SK-N-SH (cell line): ENCODE measurements around the gene PSMC3IP. TPM values are rescaled to one million over a fixed set of nuclear protein-coding genes. Genes with fewer than 3 reads are reported as not detected.
A peak's percentile ranks its signal among the peaks of the same experiment; 100 is the strongest.

Experiments
- CTCF ChIA-PET: fragments of 300-600, 350-600 bp; formaldehyde crosslinking; extraction: SDS; loops from one replicate; lab custom pipeline; 2021; lab: Yijun Ruan, JAX
- POLR2A ChIA-PET: fragments of 350-600 bp; sonication (Branson Sonifier 250); formaldehyde crosslinking; extraction: SDS; loops from one replicate; lab custom pipeline; 2020; ENCODE audit warnings: antibody characterized with exemption, inconsistent platforms; lab: Yijun Ruan, JAX
- DNase-seq: peaks from one replicate; pipeline ENCODE4 v3.0.0; 2012
- H2AFZ ChIP-seq: fragments of 200-600 bp; sonication (generic); 2 replicates; pipeline ENCODE4 v1.8.1; 2016; ENCODE audit warnings: antibody characterized with exemption, mild to moderate bottlenecking, low read depth
- H3F3A ChIP-seq: fragments of 200-600 bp; sonication (generic); replicated peaks from 2 replicates; pipeline ENCODE3; 2016; ENCODE audit warnings: antibody characterized with exemption, mild to moderate bottlenecking; ENCODE audit not compliant: insufficient read depth
- H3K27ac ChIP-seq, 2 experiments: fragments of 200-500 bp in 1 of 2; fragments of 200-600 bp in 1 of 2; sonication (Bioruptor generic) in 1 of 2; sonication (generic), shearing (Covaris generic) in 1 of 2; 2 replicates each; pipeline versions ENCODE4 v1.5.1 to v1.6.1; 2014 to 2016; ENCODE audit warnings: low read depth in 2 of 2, inconsistent platforms in 1 of 2, low read length in 1 of 2, mild to moderate bottlenecking in 1 of 2, mixed read lengths in 1 of 2
- H3K27me3 ChIP-seq: fragments of 200-600 bp; sonication (generic), shearing (Covaris generic); 2 replicates; pipeline ENCODE4 v1.6.1; 2016; ENCODE audit warnings: mixed run types; ENCODE audit not compliant: insufficient read depth
- H3K36me3 ChIP-seq, 2 experiments: fragments of 200-500 bp in 1 of 2; fragments of 200-600 bp in 1 of 2; sonication (Bioruptor generic) in 1 of 2; sonication (generic) in 1 of 2; replicated peaks in 1 of 2; 2 replicates each; pipeline versions ENCODE3 to v1.5.1; 2014 to 2016; ENCODE audit warnings: low read length in 1 of 2, mild to moderate bottlenecking in 1 of 2; ENCODE audit not compliant: insufficient read depth in 2 of 2, control insufficient read depth in 1 of 2
- H3K4me1 ChIP-seq, 2 experiments: fragments of 200-500 bp in 1 of 2; fragments of 200-600 bp in 1 of 2; sonication (Bioruptor generic) in 1 of 2; sonication (generic), shearing (Covaris generic) in 1 of 2; 2 replicates each; pipeline versions ENCODE4 v1.5.1 to v1.6.1; 2014 to 2016; ENCODE audit warnings: low read depth in 1 of 2, low read length in 1 of 2, mixed run types in 1 of 2; ENCODE audit not compliant: insufficient read depth in 2 of 2, control insufficient read depth in 1 of 2
- H3K4me2 ChIP-seq: fragments of 200-600 bp; sonication (generic), shearing (Covaris generic); 2 replicates; pipeline ENCODE4 v1.6.1; 2017; ENCODE audit warnings: mixed run types
- H3K4me3 ChIP-seq, 2 experiments: fragments of 200-500 bp in 1 of 2; fragments of 200-600 bp in 1 of 2; sonication (Bioruptor generic) in 1 of 2; sonication (generic), shearing (Covaris generic) in 1 of 2; 2 replicates each; pipeline versions ENCODE4 v1.5.1 to v1.8.1; 2014 to 2016; ENCODE audit warnings: low read depth in 2 of 2, inconsistent platforms in 1 of 2, low read length in 1 of 2, mild to moderate bottlenecking in 1 of 2, mixed read lengths in 1 of 2, moderate library complexity in 1 of 2
- H3K79me2 ChIP-seq: fragments of 200-600 bp; sonication (generic); 2 replicates; pipeline ENCODE4 v1.8.1; 2017; ENCODE audit warnings: mild to moderate bottlenecking; ENCODE audit not compliant: insufficient read depth
- H3K9ac ChIP-seq: fragments of 200-600 bp; sonication (generic); 2 replicates; pipeline ENCODE4 v1.6.1; 2017; ENCODE audit warnings: mixed run types
- H3K9me2 ChIP-seq: fragments of 200-600 bp; sonication (generic); 2 replicates; pipeline ENCODE4 v1.6.1; 2017; ENCODE audit warnings: mixed run types
- H3K9me3 ChIP-seq: fragments of 200-600 bp; sonication (generic); 2 replicates; pipeline ENCODE4 v1.6.1; 2017; ENCODE audit warnings: mixed run types, mild to moderate bottlenecking, moderate library complexity
- H4K20me1 ChIP-seq: fragments of 200-600 bp; sonication (generic); 2 replicates; pipeline ENCODE4 v1.6.1; 2017; ENCODE audit warnings: mild to moderate bottlenecking, mixed run types; ENCODE audit not compliant: insufficient read depth
- ELF1 ChIP-seq: IDR thresholded peaks from 2 replicates; pipeline ENCODE4 v1.4.0; 2012
- EP300 ChIP-seq, 2 experiments: IDR thresholded peaks; 2 replicates each; pipeline versions ENCODE4 v1.4.0 to v1.6.1; 2012; ENCODE audit warnings: borderline replicate concordance in 1 of 2, low read depth in 1 of 2, low read length in 1 of 2
- FOSL2 ChIP-seq: IDR thresholded peaks from 2 replicates; pipeline ENCODE4 v1.4.0; 2012; ENCODE audit warnings: low read depth, mild to moderate bottlenecking, moderate library complexity, borderline replicate concordance
- FOXM1 ChIP-seq: IDR thresholded peaks from 2 replicates; pipeline ENCODE4 v1.4.0; 2012; ENCODE audit warnings: low read depth, mild to moderate bottlenecking
- GABPA ChIP-seq: IDR thresholded peaks from 2 replicates; pipeline ENCODE4 v1.4.0; 2012; ENCODE audit warnings: low read depth, mild to moderate bottlenecking
- GATA2 ChIP-seq: sonication (generic); formaldehyde crosslinking; IDR thresholded peaks from 2 replicates; pipeline ENCODE4 v1.5.0; 2020; ENCODE audit warnings: mild to moderate bottlenecking, missing genetic modification reagents
- IRF3 ChIP-seq: fragments of 150-350 bp; IDR thresholded peaks from 2 replicates; pipeline ENCODE4 v1.6.1; 2016; ENCODE audit warnings: mild to moderate bottlenecking, low read depth, low read length
- JUND ChIP-seq: IDR thresholded peaks from 2 replicates; pipeline ENCODE4 v1.4.0; 2012
- MAX ChIP-seq: IDR thresholded peaks from 2 replicates; pipeline ENCODE4 v1.4.0; 2012; ENCODE audit warnings: low read depth
- MEF2A ChIP-seq: IDR thresholded peaks from 2 replicates; pipeline ENCODE4 v1.4.0; 2012; ENCODE audit warnings: low read depth, borderline replicate concordance
- NFIC ChIP-seq: IDR thresholded peaks from 2 replicates; pipeline ENCODE4 v1.4.0; 2012; ENCODE audit warnings: borderline replicate concordance
- RAD21 ChIP-seq: IDR thresholded peaks from 2 replicates; pipeline ENCODE4 v1.6.1; 2012; ENCODE audit warnings: mild to moderate bottlenecking, low read length
- RCOR1 ChIP-seq: fragments of 150-350 bp; IDR thresholded peaks from 2 replicates; pipeline ENCODE4 v1.6.1; 2017; ENCODE audit warnings: antibody characterized with exemption, low read length
- RFX5 ChIP-seq: IDR thresholded peaks from 2 replicates; pipeline ENCODE4 v1.6.1; 2012; ENCODE audit warnings: mild to moderate bottlenecking, improper control_type of control experiment, low read length
- RXRA ChIP-seq: IDR thresholded peaks from 2 replicates; pipeline ENCODE4 v1.4.0; 2012; ENCODE audit warnings: low read depth, mild to moderate bottlenecking, borderline replicate concordance
- SIN3A ChIP-seq: IDR thresholded peaks from 2 replicates; pipeline ENCODE4 v1.6.1; 2012; ENCODE audit warnings: low read depth, mild to moderate bottlenecking, low read length, moderate library complexity, borderline replicate concordance
- TAF1 ChIP-seq: IDR thresholded peaks from 2 replicates; pipeline ENCODE4 v1.6.1; 2012; ENCODE audit warnings: low read depth, mild to moderate bottlenecking, low read length, moderate library complexity, borderline replicate concordance
- TCF12 ChIP-seq: IDR thresholded peaks from 2 replicates; pipeline ENCODE4 v1.4.0; 2012
- TEAD4 ChIP-seq: IDR thresholded peaks from 2 replicates; pipeline ENCODE4 v1.4.0; 2012; ENCODE audit warnings: mild to moderate bottlenecking, borderline replicate concordance; ENCODE audit not compliant: insufficient read depth
- USF1 ChIP-seq: IDR thresholded peaks from 2 replicates; pipeline ENCODE4 v1.4.0; 2012; ENCODE audit warnings: low read depth, borderline replicate concordance
- USF2 ChIP-seq: fragments of 150-350 bp; IDR thresholded peaks from 2 replicates; pipeline ENCODE4 v1.6.1; 2017; ENCODE audit warnings: antibody characterized with exemption, low read length, low read depth, borderline replicate concordance
- YY1 ChIP-seq: IDR thresholded peaks from 2 replicates; pipeline ENCODE4 v1.4.0; 2012; ENCODE audit warnings: low read depth, mild to moderate bottlenecking
- ZBTB33 ChIP-seq: IDR thresholded peaks from 2 replicates; pipeline ENCODE4 v1.4.0; 2012; ENCODE audit warnings: low read depth, borderline replicate concordance
- WGBS: methylation state at CpG from one replicate; pipeline ENCODE4 v1.1.6; 2017; ENCODE audit warnings: low lambda C conversion rate; 5-methylcytosine and 5-hydroxymethylcytosine counted together
- polyA plus RNA-seq, 3 experiments: library from polyadenylated mRNA; depleted of rRNA; stranded (reverse); fragments of >200 nt; gene quantifications; 2 replicates each; pipeline ENCODE4 v1.2.3, GENCODE V29; 2012

Gene PSMC3IP
- polyA plus RNA-seq, 1 of the 3 experiments (the other 2 are of a cell fraction), result 17.3 TPM

- no peaks in the 10 kb centered on the region for H3K36me3 ChIP-seq
- no peak overlapping the region for H3K9ac ChIP-seq
- no peaks in the 10 kb centered on the region for H3K9me3 ChIP-seq
- H4K20me1 ChIP-seq, result no peaks in the 10 kb centered on the region
- H3K4me2 ChIP-seq, result no peak overlapping the region
- TF ChIP-seq ELF1 (no peak), RCOR1 (no peak), RFX5 (no peak), RAD21 (no peak), JUND (no peak), TEAD4 (no peak), FOSL2 (no peak), TCF12 (no peak), GABPA (no peak), SIN3A (no peak), FOXM1 (no peak), RXRA (no peak), EP300 (IDR thresholded peaks at IDR 0.05; ENCODE audit: borderline replicate concordance in 1 of 2, low read depth in 1 of 2, low read length in 1 of 2) (no peak)
- H3K27me3 ChIP-seq, result no peaks in the 10 kb centered on the region
- no peak overlapping the region for H3K4me3 ChIP-seq
- peaks cover 2 to 9% of the 10 kb centered on the region in 2 experiments; a peak in 2 of 4 replicates for H3K4me1 ChIP-seq
- H3K9me2 ChIP-seq, result no peaks in the 10 kb centered on the region
- no peak overlapping the region for H2AFZ ChIP-seq
- peaks cover 11% of the 10 kb centered on the region for H3K79me2 ChIP-seq
- no peak overlapping the region for H3K27ac ChIP-seq
- DNase-seq, result no peak
- POLR2A ChIA-PET, result interaction anchor here (0.6 to 1.3 kb wide), 2 partner anchors 9 to 48 kb away, joined by 4 to 6 read pairs; partner anchors contain the start of gene NAGLU
- CTCF ChIA-PET, result interaction anchor here (0.5 to 8.9 kb wide), 35 partner anchors 8 to 723 kb away, joined by 3 to 83 read pairs (median 4); partner anchors contain the start of genes CAVIN1 and NAGLU
- 83% methylated on average over 6 of the region's 6 CpGs for WGBS
- H3F3A ChIP-seq, result peaks cover 30% of the 10 kb centered on the region
Observed at GRCh38 chr17:42527932-42528331, 49.6 kb downstream of the PSMC3IP start.

- Histone ChIP-seq H3K4me1 (peaks cover 7 to 28% of the 10 kb centered on the region in 2 experiments; a peak in 3 of 4 replicates), H3K4me2 (no peak overlapping the region)
Observed at GRCh38 chr17:42526031-42526444, 51.5 kb downstream of the PSMC3IP start.

More at GRCh38 chr17:42526031-42526444, 51.5 kb downstream of the PSMC3IP start:
- 93% methylated on average over 5 of the region's 6 CpGs for WGBS
- H3K79me2 ChIP-seq, result peaks cover 16% of the 10 kb centered on the region
- H3K9ac ChIP-seq, result no peak overlapping the region
- peaks cover 38% of the 10 kb centered on the region for H3F3A ChIP-seq
- no peaks in the 10 kb centered on the region for H3K9me2 ChIP-seq
- H3K36me3 ChIP-seq, result no peaks in the 10 kb centered on the region
- peak overlapping the region in 1 of 2 experiments; percentile 100; a peak in 2 of 4 replicates for H3K27ac ChIP-seq
- TF ChIP-seq FOSL2 (no peak), USF1 (no peak), IRF3 (no peak), USF2 (no peak), GATA2 (CRISPR knock-in tag) (no peak), TEAD4 (no peak), ZBTB33 (no peak), MEF2A (no peak), MAX (no peak), NFIC (no peak), RFX5 (no peak), YY1 (no peak), TAF1 (no peak), RXRA (no peak)
- H3K4me3 ChIP-seq, result no peak overlapping the region
- no peaks in the 10 kb centered on the region for H4K20me1 ChIP-seq
- H3K9me3 ChIP-seq, result no peaks in the 10 kb centered on the region
- no peaks in the 10 kb centered on the region for H3K27me3 ChIP-seq
- ChIA-PET POLR2A (no interaction called here), CTCF (interaction anchor here (1.0 to 8.9 kb wide), 7 partner anchors 8 to 116 kb away, joined by 3 to 83 read pairs (median 17); partner anchors contain the start of genes CAVIN1 and NAGLU)
- peak overlapping the region; percentile 77; the same call in 1 of the 2 replicates for H2AFZ ChIP-seq
- no peak for DNase-seq
